Measurements from ENCODE around the gene PFKM.

The PFKM gene

DNA sequence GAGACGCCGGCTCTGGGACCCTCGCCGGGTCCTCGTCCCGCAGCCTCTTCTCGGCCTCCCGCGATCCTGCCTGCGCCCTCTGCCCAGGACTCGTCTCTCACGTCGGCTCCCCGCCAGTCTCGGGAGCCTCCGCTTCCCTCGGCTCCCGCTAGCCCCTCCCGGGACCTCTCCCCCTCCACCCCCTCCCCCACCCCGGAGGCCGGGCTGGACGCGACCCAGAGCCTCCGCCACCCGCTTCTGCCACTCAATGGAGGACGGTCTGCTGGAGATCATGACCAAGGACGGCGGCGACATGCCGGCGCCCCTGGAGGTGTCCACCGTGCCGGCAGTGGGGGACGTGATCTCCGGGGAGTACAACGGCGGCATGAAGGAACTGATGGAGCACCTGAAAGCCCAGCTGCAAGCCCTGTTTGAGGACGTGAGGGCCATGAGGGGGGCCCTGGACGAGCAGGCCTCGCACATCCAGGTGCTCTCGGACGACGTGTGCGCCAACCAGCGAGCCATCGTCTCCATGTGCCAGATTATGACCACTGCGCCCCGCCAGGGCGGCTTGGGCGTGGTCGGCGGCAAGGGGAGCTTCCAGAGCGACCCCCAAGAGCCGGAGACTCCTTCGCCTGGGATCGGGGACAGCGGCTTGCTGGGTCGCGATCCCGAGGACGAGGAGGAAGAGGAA lies 64.8 kb downstream of the PFKM start:
- Histone ChIP-seq H3K27me3 (ENCODE audit: insufficient read depth, low read length, poor library complexity) (peaks cover 50% of the 10 kb centered on the region), H3K4me3 (ENCODE audit: low read depth in 1 of 2, low read length in 2 of 2) (no peak overlapping the region), H3K27ac (ENCODE audit: low read length) (no peak overlapping the region), H4K20me1 (ENCODE audit: insufficient read depth, low read length) (no peaks in the 10 kb centered on the region), H3K79me2 (ENCODE audit: insufficient read depth, low read length) (no peaks in the 10 kb centered on the region), H3K4me1 (ENCODE audit: insufficient read depth, low read length) (peaks cover 14% of the 10 kb centered on the region), H3K4me2 (ENCODE audit: insufficient read depth, low read length) (no peak overlapping the region; the same call in 1 of the 2 replicates), H3K36me3 (ENCODE audit: insufficient read depth, low read length) (no peaks in the 10 kb centered on the region), H3K9me3 (ENCODE audit: insufficient read depth, low read length, severe bottlenecking) (no peaks in the 10 kb centered on the region), H2AFZ (ENCODE audit: low read depth, low read length) (no peak overlapping the region), H3K9ac (ENCODE audit: low read depth, low read length) (no peak overlapping the region)
- no peak for TF ChIP-seq EZH2 (IDR thresholded peaks at IDR 0.05; ENCODE audit: borderline replicate concordance, low read depth, low read length, severe bottlenecking)
- TF ChIP-seq, protein P1, sequence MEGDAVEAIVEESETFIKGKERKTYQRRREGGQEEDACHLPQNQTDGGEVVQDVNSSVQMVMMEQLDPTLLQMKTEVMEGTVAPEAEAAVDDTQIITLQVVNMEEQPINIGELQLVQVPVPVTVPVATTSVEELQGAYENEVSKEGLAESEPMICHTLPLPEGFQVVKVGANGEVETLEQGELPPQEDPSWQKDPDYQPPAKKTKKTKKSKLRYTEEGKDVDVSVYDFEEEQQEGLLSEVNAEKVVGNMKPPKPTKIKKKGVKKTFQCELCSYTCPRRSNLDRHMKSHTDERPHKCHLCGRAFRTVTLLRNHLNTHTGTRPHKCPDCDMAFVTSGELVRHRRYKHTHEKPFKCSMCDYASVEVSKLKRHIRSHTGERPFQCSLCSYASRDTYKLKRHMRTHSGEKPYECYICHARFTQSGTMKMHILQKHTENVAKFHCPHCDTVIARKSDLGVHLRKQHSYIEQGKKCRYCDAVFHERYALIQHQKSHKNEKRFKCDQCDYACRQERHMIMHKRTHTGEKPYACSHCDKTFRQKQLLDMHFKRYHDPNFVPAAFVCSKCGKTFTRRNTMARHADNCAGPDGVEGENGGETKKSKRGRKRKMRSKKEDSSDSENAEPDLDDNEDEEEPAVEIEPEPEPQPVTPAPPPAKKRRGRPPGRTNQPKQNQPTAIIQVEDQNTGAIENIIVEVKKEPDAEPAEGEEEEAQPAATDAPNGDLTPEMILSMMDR (IDR thresholded peaks at IDR 0.05; ENCODE audit: borderline replicate concordance, extremely low read depth, low read length, poor library complexity, severe bottlenecking) = no peak
- no peak for ATAC-seq (ENCODE audit: insufficient read depth, low read depth)
- no peak for DNase-seq

DNA sequence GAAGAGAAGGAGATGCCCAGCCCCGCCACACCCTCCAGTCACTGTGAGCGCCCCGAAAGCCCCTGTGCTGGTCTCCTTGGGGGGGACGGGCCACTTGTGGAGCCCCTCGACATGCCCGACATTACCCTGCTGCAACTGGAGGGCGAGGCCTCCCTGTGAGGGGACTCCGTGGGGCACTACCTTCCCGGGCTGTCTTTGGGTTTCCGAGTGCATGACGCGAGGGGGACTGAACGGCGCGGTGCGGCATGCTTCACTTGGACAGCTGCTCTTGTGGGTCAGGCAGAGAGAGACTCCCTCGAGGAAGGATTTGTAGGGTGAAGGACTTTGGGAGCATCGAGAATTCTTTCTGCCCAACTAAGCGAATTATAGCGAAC lies 65.4 kb downstream of the PFKM start:
- Histone ChIP-seq H4K20me1 (ENCODE audit: insufficient read depth, low read length) (no peaks in the 10 kb centered on the region), H2AFZ (ENCODE audit: low read depth, low read length) (no peak overlapping the region), H3K4me3 (ENCODE audit: low read depth in 1 of 2, low read length in 2 of 2) (no peak overlapping the region), H3K79me2 (ENCODE audit: insufficient read depth, low read length) (no peaks in the 10 kb centered on the region), H3K4me2 (ENCODE audit: insufficient read depth, low read length) (no peak overlapping the region), H3K27ac (ENCODE audit: low read length) (no peak overlapping the region), H3K27me3 (ENCODE audit: insufficient read depth, low read length, poor library complexity) (peaks cover 45% of the 10 kb centered on the region), H3K36me3 (ENCODE audit: insufficient read depth, low read length) (no peaks in the 10 kb centered on the region), H3K4me1 (ENCODE audit: insufficient read depth, low read length) (peaks cover 14% of the 10 kb centered on the region), H3K9ac (ENCODE audit: low read depth, low read length) (no peak overlapping the region), H3K9me3 (ENCODE audit: insufficient read depth, low read length, severe bottlenecking) (no peaks in the 10 kb centered on the region)
- no peak for ATAC-seq (ENCODE audit: insufficient read depth, low read depth)
- no peak for DNase-seq
- TF ChIP-seq EZH2 (IDR thresholded peaks at IDR 0.05; ENCODE audit: borderline replicate concordance, low read depth, low read length, severe bottlenecking) = no peak
- TF ChIP-seq, protein P1 (IDR thresholded peaks at IDR 0.05; ENCODE audit: borderline replicate concordance, extremely low read depth, low read length, poor library complexity, severe bottlenecking) = no peak

DNA sequence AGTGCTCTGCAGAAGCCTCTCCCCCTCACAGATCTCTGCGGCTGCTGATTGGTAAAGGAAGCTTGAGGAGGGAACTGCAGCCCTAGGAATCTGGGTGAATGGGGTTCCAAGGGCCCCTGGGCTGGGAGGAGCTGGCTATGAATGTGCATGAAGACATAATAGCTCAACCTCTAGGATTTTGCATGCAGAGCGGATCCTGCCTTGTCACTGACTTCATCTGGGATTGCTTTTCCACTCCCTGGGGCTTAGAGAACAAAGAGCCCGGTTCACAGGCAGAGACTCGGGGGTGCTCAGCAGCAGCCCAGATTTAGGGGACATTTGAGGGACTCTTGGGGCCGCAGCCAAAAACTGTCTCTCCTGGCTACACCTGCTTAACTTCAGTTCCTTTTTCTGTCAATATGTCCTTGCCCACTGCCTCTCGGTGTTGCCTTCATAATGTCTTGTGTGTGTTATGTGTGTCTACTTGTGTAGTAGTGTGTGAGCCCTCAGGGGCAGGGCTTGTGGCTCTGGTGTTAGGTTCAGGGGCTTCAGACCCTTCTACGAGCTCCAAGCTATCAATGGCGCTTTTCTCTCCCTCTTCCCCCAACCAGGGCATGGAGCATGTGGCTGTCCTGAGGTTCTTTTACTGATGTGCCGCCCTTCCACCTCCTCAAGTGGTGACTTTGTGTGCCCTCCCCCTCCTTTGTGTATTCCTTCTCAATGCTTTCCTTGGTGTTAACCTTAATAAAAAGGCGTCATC lies 66.2 kb downstream of the PFKM start:
- no peaks in the 10 kb centered on the region for H3K79me2 ChIP-seq (ENCODE audit: insufficient read depth, low read length)
- no peak overlapping the region for H3K9ac ChIP-seq (ENCODE audit: low read depth, low read length)
- no peak overlapping the region for H3K4me2 ChIP-seq (ENCODE audit: insufficient read depth, low read length)
- TF ChIP-seq, protein P1 (IDR thresholded peaks at IDR 0.05; ENCODE audit: borderline replicate concordance, extremely low read depth, low read length, poor library complexity, severe bottlenecking) = no peak
- no peak for TF ChIP-seq EZH2 (IDR thresholded peaks at IDR 0.05; ENCODE audit: borderline replicate concordance, low read depth, low read length, severe bottlenecking)
- no peak for DNase-seq
- H3K4me1 ChIP-seq (ENCODE audit: insufficient read depth, low read length) = peaks cover 14% of the 10 kb centered on the region
- H2AFZ ChIP-seq (ENCODE audit: low read depth, low read length) = no peak overlapping the region
- no peaks in the 10 kb centered on the region for H3K36me3 ChIP-seq (ENCODE audit: insufficient read depth, low read length)
- no peak overlapping the region for H3K27ac ChIP-seq (ENCODE audit: low read length)
- H4K20me1 ChIP-seq (ENCODE audit: insufficient read depth, low read length) = no peaks in the 10 kb centered on the region
- peaks cover 44% of the 10 kb centered on the region for H3K27me3 ChIP-seq (ENCODE audit: insufficient read depth, low read length, poor library complexity)
- no peak for ATAC-seq (ENCODE audit: insufficient read depth, low read depth)
- no peak overlapping the region for H3K4me3 ChIP-seq (ENCODE audit: low read depth in 1 of 2, low read length in 2 of 2)
- H3K9me3 ChIP-seq (ENCODE audit: insufficient read depth, low read length, severe bottlenecking) = no peaks in the 10 kb centered on the region
